Activated CD4-positive, alpha-beta T cell treated with anti-CD3 and anti-CD28 coated beads for 1 hour (primary cell): ENCODE measurements around the gene NCL.
"Not testable (repeated sequence)": the region's sequence is repeated elsewhere in the genome, so short reads cannot be mapped to it uniquely, and the experiment has no call there.

ENCODE experiments used
- DNase-seq: peaks from one replicate; pipeline ENCODE4 v3.0.0-alpha.2; 2020

Gene NCL

GRCh38 chr2:231467613-231468530 is 3.6 kb upstream of the NCL start:
- no peak for DNase-seq

GRCh38 chr2:231467016-231467545 is 2.8 kb upstream of the NCL start:
- DNase-seq, result no peak

- DNase-seq, result peak; percentile 98
Measured at GRCh38 chr2:231464576-231465540, 574 bp upstream of the NCL start.

- no peak for DNase-seq
Measured at GRCh38 chr2:231462729-231463465, 1.4 kb downstream of the NCL start.

- no peak for DNase-seq
Measured at GRCh38 chr2:231461516-231461971, 2.7 kb downstream of the NCL start.

- not testable (repeated sequence) for DNase-seq
Measured at GRCh38 chr2:231460841-231461240, 3.4 kb downstream of the NCL start.

GRCh38 chr2:231460073-231460835 is 4.0 kb downstream of the NCL start:
- no peak for DNase-seq

- no peak for DNase-seq
Measured at GRCh38 chr2:231458368-231458767, 5.9 kb downstream of the NCL start.

- DNase-seq, result no peak
Measured at GRCh38 chr2:231457101-231457500, 7.2 kb downstream of the NCL start.

- no peak for DNase-seq
Measured at GRCh38 chr2:231456295-231457004, 7.8 kb downstream of the NCL start.

- no peak for DNase-seq
Measured at GRCh38 chr2:231455890-231456289, 8.4 kb downstream of the NCL start.

- DNase-seq, result no peak
Measured at GRCh38 chr2:231455222-231455621, 9.1 kb downstream of the NCL start.

- DNase-seq, result no peak
Measured at GRCh38 chr2:231454361-231454791, 9.9 kb downstream of the NCL start.

GRCh38 chr2:231452799-231453508 is 11.3 kb downstream of the NCL start:
- DNase-seq, result no peak

GRCh38 chr2:231450548-231450989 is 13.7 kb downstream of the NCL start:
- no peak for DNase-seq

GRCh38 chr2:231449503-231450054 is 14.7 kb downstream of the NCL start:
- DNase-seq, result no peak

- DNase-seq, result no peak
Measured at GRCh38 chr2:231436957-231437356, 27.3 kb downstream of the NCL start.

- no peak for DNase-seq
Measured at GRCh38 chr2:231433990-231434389, 30.3 kb downstream of the NCL start.

GRCh38 chr2:231431606-231432005 is 32.7 kb downstream of the NCL start:
- DNase-seq, result no peak

- not testable (repeated sequence) for DNase-seq
Measured at GRCh38 chr2:231430437-231430836, 33.8 kb downstream of the NCL start.
